Esophagus squamous epithelium (tissue), 5 donors: ENCODE data around the gene PTPRC. TPM values are rescaled to one million over a fixed set of nuclear protein-coding genes. Genes with fewer than 3 reads are reported as not detected.
A peak's percentile ranks its signal among the peaks of the same experiment; 100 is the strongest.

Experiments
- DNase-seq: peaks from one replicate; lab custom pipeline; 2025; lab: John Stamatoyannopoulos, UW
- H3K27ac ChIP-seq, 4 donors: fragments of 200-600 bp; sonication (generic); one replicate each; pipeline ENCODE4 v1.5.1; 2016 to 2019; ENCODE audit warnings: mild to moderate bottlenecking in 1 of 4
- H3K27me3 ChIP-seq, 4 donors: fragments of 200-600 bp; sonication (generic); 1 replicate in 3 of 4; 2 replicates in 1 of 4; pipeline versions ENCODE4 v1.5.1 to v1.6.0; 2017 to 2021; ENCODE audit warnings: antibody characterized with exemption in 1 of 4
- H3K36me3 ChIP-seq, 3 donors: fragments of 200-600 bp; sonication (generic); one replicate each; pipeline ENCODE4 v1.5.1; 2016 to 2019
- H3K4me1 ChIP-seq, 3 donors: fragments of 200-600 bp; sonication (generic); one replicate each; pipeline ENCODE4 v1.5.1; 2017 to 2019
- H3K4me3 ChIP-seq, 4 donors: fragments of 200-600 bp; sonication (generic); 1 replicate in 3 of 4; 2 replicates in 1 of 4; pipeline ENCODE4 v1.5.1; 2016 to 2019; ENCODE audit warnings: mild to moderate bottlenecking in 2 of 4, moderate library complexity in 1 of 4
- H3K9me3 ChIP-seq, 3 donors: fragments of 200-600 bp; sonication (generic); one replicate each; pipeline ENCODE4 v1.5.1; 2016 to 2019
- POLR2A ChIP-seq, 4 donors: fragments of 450-650 bp; IDR thresholded peaks; one replicate each; pipeline ENCODE4 v1.6.1; 2017; ENCODE audit warnings: antibody characterized with exemption in 4 of 4, mild to moderate bottlenecking in 4 of 4, moderate library complexity in 3 of 4
- WGBS, 2 donors: methylation state at CpG; one replicate each; pipeline ENCODE4 v1.1.5; 2018; 5-methylcytosine and 5-hydroxymethylcytosine counted together
- intact Hi-C: fragments of 100-400 bp; cut with DNase I; formaldehyde crosslinking; loops from one replicate; pipeline ENCODE4 v1.15.0; 2022
- total RNA-seq, 4 donors: library from RNA; depleted of rRNA; stranded (reverse); fragments of >200 nt; gene quantifications; one replicate each; pipeline ENCODE4 v1.1.0, GENCODE V29; 2016
- TF ChIP-seq, protein P1 (sequence below), 6 experiments: fragments of 450-650 bp in 4 of 6; fragments of 200-600 bp in 2 of 6; sonication (generic) in 2 of 6; IDR thresholded peaks; one replicate each; pipeline ENCODE4 v1.5.1; 2016 to 2019; ENCODE audit warnings: antibody characterized with exemption in 6 of 6, mild to moderate bottlenecking in 4 of 6, moderate library complexity in 4 of 6
- donor health status: DM: yes; HTN: yes; CAD: no.

Gene PTPRC
- total RNA-seq, 4 donors from 2014 or later = 9.2 to 39.1 (median 14.9) TPM

DNA sequence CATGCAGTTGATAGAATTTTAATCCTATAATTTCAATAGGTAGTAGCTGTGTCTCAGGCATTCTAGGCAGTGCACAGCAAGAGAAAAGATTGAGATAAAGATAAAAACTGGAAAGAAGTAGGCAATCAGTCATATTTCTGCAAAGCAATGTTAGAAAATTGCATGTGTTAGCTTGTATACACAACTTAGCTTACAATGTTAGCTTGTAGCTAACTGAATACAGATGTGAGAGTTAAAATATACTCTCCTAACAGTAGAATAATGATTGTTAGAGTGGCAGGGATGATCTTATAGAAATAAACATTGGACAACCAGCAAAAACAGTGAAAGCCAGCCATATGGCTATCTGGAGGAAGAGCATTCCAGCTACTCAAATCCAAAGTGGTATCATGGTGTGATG lies 29.0 kb downstream of the PTPRC start:
- H3K36me3 ChIP-seq = no peaks in the 10 kb centered on the region
- no peak for DNase-seq
- H3K9me3 ChIP-seq = no peaks in the 10 kb centered on the region
- no peak overlapping the region for H3K27ac ChIP-seq
- TF ChIP-seq POLR2A (IDR thresholded peaks at IDR 0.05) = no peak
- TF ChIP-seq, protein P1, sequence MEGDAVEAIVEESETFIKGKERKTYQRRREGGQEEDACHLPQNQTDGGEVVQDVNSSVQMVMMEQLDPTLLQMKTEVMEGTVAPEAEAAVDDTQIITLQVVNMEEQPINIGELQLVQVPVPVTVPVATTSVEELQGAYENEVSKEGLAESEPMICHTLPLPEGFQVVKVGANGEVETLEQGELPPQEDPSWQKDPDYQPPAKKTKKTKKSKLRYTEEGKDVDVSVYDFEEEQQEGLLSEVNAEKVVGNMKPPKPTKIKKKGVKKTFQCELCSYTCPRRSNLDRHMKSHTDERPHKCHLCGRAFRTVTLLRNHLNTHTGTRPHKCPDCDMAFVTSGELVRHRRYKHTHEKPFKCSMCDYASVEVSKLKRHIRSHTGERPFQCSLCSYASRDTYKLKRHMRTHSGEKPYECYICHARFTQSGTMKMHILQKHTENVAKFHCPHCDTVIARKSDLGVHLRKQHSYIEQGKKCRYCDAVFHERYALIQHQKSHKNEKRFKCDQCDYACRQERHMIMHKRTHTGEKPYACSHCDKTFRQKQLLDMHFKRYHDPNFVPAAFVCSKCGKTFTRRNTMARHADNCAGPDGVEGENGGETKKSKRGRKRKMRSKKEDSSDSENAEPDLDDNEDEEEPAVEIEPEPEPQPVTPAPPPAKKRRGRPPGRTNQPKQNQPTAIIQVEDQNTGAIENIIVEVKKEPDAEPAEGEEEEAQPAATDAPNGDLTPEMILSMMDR (IDR thresholded peaks at IDR 0.05) = no peak
- H3K4me3 ChIP-seq = no peak overlapping the region
- intact Hi-C loops = no loop called here
- H3K4me1 ChIP-seq = no peaks in the 10 kb centered on the region
- H3K27me3 ChIP-seq = no peaks in the 10 kb centered on the region

DNA sequence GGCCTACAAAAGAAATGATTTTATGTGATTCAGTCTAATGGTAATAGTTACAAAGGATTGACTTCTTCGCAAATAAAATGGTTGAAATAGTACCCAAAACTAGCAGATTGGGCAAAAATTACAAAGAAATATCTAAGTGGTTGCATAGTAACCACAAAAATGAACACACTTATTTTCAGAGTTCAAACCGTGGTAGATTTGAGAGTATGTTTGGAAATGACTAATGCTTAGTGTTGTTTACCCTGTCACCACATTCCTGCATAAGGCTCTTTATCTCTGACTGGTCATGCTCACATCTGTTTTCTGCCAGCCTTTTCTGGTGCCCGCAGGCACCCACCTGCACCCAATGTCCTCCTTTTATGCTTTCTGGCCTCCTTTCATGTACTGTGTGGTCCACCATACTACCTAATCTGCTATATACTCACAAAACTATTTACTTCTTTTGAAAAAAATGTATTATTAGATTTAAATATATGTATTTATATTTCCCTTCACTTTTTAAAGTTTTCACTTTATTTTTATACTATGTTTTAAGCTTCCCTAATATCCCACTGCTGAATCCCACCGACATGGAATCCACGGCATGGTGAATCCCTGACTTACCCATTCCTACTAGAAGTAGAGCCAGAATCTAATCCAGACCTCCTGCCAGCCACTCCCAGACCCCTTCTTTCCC lies 30.3 kb downstream of the PTPRC start:
- Histone ChIP-seq H3K27me3 (no peaks in the 10 kb centered on the region), H3K4me3 (no peak overlapping the region), H3K9me3 (no peaks in the 10 kb centered on the region), H3K27ac (peak overlapping the region in 1 of 4 donors; percentile 5), H3K36me3 (no peaks in the 10 kb centered on the region), H3K4me1 (no peaks in the 10 kb centered on the region)
- TF ChIP-seq, protein P1 (IDR thresholded peaks at IDR 0.05) = no peak
- peak in 1 of 4 donors; percentile 12 for TF ChIP-seq POLR2A (IDR thresholded peaks at IDR 0.05)
- 51 to 61% methylated on average over 5 of the region's 5 CpGs for WGBS, 2 donors
- DNase-seq = no peak
- intact Hi-C loops = no loop called here

DNA sequence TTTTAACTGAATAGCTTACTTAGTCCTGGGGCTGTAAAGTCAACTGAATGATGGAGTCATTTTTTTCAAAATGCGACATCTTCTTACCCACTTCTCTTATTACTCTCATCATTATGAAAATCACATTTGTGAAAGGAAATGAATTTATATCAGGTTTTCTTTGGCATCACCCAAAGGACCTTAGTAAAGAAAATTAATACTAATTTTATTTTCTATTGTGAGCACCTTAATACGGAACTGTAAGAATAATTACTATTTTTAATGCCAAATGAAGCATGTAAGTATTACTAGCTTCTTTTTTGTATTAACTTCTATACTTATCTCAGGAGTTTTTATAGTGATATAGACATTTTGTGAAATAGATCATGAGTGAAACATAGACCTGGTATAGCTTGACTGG lies 30.9 kb downstream of the PTPRC start:
- Histone ChIP-seq H3K4me1 (no peaks in the 10 kb centered on the region), H3K4me3 (no peak overlapping the region), H3K36me3 (no peaks in the 10 kb centered on the region), H3K27me3 (no peaks in the 10 kb centered on the region), H3K27ac (no peak overlapping the region), H3K9me3 (no peaks in the 10 kb centered on the region)
- no peak for DNase-seq
- TF ChIP-seq, protein P1 (IDR thresholded peaks at IDR 0.05) = no peak
- no peak for TF ChIP-seq POLR2A (IDR thresholded peaks at IDR 0.05)
- WGBS, 2 donors = 83 to 85% methylated on average over 2 of the region's 2 CpGs
- intact Hi-C loops = no loop called here

DNA sequence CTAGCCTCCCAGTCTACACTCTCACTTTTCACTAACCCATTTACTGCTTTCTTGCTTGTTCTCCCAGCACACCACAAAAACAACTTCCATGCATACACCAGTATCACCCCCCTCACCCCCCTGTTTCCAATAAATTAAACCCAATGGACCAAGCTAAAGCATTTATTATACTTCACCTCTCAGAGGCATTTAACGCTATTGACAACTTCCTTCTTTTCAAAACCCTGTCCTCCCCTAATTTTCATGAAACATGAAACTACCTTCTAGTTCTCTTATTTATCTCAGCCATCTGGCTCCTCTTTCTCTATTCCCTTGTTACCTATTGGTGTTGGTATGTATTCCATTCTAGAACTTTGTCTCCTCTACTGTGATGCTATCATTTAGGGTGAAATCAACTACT lies 32.3 kb downstream of the PTPRC start:
- DNase-seq = no peak
- no peak for TF ChIP-seq POLR2A (IDR thresholded peaks at IDR 0.05)
- TF ChIP-seq, protein P1 (IDR thresholded peaks at IDR 0.05) = no peak
- H3K4me3 ChIP-seq = no peak overlapping the region
- no peaks in the 10 kb centered on the region for H3K9me3 ChIP-seq
- 33 to 52% methylated on average over 1 of the region's 1 CpG for WGBS, 2 donors
- H3K4me1 ChIP-seq = no peaks in the 10 kb centered on the region
- no peaks in the 10 kb centered on the region for H3K27me3 ChIP-seq
- no peaks in the 10 kb centered on the region for H3K36me3 ChIP-seq
- H3K27ac ChIP-seq = no peak overlapping the region
- intact Hi-C loops = no loop called here

DNA sequence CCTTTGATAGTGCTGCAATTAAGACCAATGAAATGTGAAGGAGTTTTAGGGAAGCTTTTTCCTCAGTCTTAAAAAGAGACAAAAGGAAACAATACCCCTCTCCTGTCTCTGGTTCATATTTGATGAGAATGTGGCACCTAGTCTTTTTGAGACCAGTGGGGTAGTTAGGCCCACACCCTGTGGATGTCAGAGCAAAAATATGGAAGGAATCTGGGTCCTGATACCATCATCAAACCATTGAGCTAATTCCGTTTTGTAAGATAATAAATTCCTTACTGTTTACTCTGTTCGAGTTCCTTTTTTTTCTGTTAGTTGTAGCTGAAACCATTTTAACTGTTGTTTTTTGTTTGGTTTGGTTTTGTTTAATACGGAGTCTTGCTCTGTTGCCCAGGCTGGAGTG lies 33.3 kb downstream of the PTPRC start:
- Histone ChIP-seq H3K4me3 (no peak overlapping the region), H3K4me1 (no peaks in the 10 kb centered on the region), H3K27ac (no peak overlapping the region), H3K9me3 (no peaks in the 10 kb centered on the region), H3K27me3 (no peaks in the 10 kb centered on the region), H3K36me3 (no peaks in the 10 kb centered on the region)
- WGBS, 2 donors = 65 to 73% methylated on average over 3 of the region's 3 CpGs
- DNase-seq = no peak
- intact Hi-C loops = no loop called here
- TF ChIP-seq, protein P1 (IDR thresholded peaks at IDR 0.05) = no peak
- no peak for TF ChIP-seq POLR2A (IDR thresholded peaks at IDR 0.05)
